ENCODE results near the gene TOM1L2.

The TOM1L2 gene

DNA sequence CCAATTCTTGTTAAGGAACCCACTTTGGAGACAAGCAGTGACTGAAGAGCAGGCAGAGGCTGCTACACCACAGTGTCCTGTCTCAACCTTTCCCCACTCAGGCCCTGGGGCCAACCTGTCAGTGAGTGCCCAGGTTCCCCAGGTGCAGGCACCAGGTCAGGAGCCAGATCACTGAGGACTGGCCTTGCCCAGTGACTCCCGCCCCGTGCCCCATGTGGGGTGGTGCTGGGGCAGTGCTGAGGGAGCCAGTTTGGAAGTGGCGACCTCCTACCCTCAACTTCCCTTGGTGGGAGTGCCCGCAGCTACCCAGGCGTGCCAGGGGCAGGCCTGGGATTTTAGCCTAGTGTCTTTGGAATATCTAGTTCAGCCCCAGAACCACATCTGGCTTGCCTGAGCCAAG, 164.8 kb downstream of the TOM1L2 start:
- DNase-seq (ENCODE audit: low read depth in 3 of 3): no peak

DNA sequence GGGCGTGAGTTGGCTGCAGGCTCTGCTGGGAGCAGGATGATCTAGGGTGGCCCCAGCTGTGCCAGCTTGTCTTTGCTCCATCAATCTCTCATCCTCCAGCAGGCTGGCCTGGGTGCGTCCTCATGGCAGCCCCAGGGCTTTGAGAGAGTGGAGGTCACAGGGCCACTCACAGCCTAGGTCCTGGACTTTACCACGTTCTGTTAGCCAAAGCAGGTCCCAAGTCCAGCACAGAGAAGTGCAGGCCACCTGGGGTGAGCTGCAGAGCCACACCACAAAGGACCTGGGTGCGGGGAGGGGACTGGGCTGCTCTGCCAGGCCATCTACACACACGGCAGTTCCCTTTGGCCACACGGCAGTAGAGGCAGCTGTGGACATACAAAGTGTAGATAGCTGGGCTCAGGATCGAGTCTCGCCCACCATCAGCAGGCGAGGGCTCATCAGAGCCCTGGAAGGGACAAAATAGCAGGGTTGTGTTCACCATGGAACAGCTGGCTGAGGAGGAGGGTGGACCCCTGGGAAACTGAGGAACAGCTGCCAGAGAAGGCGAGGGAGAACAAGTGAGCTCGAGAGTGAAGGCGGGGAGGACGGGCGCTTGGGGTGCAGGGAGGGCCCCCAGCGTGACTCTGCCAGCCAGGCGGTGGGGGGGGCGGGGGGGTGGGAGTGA, 165.5 kb downstream of the TOM1L2 start:
- no peak for DNase-seq (ENCODE audit: low read depth in 3 of 3)

DNA sequence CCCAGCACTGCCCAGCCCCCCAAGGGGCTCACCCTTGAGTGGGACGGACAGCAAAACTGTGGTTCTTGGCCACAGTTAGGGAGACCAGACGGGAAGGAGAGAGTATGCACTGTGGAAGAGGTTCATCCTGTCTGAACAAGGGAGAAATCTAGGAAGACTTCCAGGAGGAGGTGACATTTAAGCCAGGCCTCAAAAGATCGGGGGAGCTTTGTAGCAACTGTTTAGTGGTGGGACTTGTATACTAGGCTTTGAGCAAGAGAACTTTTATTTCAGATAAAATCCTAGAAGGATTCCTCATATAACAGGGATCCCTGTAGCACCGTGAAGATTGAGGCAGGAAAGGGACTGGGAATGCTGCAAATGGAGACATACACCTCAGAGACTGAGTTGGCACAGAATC, 166.2 kb downstream of the TOM1L2 start:
- no peak for DNase-seq (ENCODE audit: low read depth in 3 of 3)

DNA sequence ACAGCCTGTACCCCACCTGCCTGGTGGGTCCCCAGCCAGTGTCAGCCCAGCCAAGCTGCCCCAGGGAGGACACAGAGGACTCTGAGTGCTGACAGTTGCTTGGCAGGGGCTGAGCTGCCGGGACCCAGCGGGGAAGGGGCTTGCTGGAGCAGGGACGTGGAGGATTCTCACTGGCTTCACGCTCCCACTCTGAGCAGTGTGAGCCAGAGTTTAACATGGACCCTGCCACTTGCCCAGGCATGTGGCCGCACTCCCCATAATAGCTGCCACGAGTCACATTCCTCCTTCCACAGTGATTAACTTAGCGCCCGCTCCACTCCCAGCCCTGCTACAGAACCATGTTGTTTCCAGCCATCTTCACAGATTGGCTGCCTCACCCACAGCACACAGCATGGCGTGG, 166.6 kb downstream of the TOM1L2 start:
- DNase-seq (ENCODE audit: low read depth in 3 of 3): no peak

DNA sequence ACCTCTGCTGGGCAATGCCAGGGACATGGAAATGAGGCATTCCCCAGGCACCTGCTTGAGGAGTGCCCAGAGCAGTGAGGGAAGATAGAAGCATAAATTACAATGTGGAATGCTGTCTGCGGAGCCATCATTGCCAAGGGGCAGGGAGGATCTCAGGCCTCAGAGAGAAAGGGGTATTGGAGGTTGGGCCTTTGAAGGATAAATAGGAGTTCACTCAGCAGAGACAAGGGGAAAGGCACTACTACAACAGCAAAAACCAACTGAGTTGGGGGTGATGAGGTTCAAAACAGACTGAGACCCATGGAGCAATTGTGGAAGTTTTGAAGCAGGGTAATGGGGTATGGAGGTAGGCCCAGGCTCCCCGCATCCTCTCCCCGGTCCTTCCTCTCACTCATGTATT, 168.2 kb downstream of the TOM1L2 start:
- no peak for DNase-seq (ENCODE audit: low read depth in 3 of 3)

DNA sequence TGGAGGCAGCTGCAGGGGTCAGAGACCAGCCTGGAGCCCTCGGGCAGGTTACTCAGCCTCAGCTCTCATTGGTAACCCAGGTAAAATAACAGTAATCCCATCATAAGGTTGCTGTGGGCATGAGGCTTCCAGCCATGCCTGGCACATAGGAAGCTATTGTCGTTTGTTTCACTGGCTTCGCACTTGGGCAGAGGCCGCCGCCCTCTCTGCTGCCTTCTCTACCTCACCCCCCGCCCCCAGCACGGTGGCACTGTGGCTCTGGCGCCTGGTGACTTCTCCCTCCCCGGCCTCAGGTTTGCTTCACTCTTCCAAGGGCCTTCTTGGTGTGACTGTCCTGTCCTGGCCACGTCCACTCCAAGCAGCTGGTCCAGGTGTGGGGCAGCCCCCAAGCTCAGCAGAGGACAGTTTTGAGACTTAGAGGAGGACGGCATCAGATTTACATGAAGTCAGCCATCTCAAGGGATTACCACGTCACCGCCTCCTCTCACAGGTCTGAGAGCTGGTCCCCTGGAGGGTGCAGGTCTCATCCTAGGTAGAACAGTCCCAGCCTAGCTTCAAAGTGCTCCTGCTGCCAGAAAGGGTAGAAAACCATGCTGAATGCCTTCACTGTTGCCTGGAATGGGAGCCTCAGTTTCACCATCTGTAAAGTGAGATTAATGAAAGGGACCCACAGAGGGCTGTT, 170.3 kb downstream of the TOM1L2 start:
- DNase-seq (ENCODE audit: low read depth in 3 of 3): no peak

DNA sequence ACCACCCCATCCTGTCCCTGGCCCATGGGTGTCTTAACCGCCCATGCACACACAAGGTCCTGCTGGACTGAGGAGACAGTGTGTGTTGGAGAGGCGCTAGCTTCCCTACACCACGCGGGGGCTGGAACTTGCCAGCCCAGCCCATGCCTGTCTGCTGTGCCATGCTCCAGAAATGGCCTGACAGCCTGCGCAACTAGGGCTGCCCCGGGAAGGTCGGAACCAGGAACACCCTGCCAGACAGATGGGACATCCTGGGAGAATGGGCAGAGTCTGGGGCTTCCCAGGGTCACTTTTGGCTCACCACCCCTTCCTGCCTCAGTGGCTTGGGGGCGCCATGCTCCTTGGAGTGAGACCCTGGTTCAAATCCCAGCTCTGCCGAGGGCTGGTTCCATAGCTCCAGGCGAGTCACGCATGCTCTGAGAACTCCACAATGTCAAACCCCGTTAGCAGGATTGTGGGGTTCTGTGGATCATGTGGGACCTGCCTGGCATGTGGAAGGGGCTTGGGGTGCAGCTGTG, 171.6 kb downstream of the TOM1L2 start:
- no peak for DNase-seq (ENCODE audit: low read depth in 3 of 3)

DNA sequence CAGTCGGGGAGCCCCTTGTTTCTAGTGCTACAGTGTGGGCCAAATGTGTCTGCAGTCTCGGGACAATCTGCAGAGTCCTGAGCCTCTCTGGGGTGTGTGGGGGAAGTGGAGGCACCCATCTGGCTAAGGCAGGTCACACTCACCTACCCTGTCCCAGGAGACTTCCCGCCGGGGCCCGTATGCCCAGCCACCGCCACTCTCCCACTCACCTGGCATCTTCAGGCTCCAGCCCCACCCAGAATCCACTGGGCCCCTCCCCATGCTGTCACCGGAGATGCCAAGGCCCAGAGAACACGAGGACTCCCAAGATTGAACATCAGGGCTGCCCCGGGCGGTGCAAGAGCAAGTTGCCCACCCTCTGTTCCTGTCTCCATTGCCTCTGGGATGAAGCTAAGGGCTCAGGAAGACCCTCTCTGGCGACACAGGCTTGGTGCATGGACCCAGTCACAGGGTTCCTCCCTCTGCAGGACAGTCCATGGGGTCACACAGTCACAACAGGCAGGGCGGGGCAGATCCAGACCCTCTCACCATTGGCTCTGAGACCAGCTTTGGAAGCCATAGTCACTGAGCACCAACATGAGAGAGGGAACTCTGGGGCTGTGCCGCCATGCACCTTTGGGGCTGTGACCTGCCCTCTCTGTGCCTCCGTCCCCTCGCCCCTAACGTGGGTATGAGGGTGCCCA, 173.5 kb downstream of the TOM1L2 start:
- no peak for DNase-seq (ENCODE audit: low read depth in 3 of 3)

DNA sequence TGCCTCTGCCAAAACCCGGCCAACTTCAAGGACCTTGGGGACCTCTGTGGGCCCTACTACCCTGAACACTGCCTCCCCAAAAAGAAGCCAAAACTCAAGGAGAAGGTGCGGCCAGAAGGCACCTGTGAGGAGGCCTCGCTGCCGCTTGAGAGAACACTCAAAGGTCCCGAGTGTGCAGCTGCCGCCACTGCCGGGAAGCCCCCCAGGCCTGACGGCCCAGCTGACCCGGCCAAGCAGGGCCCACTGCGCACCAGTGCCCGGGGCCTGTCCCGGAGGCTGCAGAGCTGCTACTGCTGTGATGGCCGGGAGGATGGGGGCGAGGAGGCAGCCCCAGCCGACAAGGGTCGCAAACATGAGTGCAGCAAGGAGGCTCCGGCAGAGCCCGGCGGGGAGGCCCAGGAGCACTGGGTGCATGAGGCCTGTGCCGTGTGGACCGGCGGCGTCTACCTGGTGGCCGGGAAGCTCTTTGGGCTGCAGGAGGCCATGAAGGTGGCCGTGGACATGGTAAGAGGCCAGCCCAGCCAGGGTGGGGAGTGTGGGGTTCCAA, 174.1 kb downstream of the TOM1L2 start:
- DNase-seq (ENCODE audit: low read depth in 3 of 3): no peak

DNA sequence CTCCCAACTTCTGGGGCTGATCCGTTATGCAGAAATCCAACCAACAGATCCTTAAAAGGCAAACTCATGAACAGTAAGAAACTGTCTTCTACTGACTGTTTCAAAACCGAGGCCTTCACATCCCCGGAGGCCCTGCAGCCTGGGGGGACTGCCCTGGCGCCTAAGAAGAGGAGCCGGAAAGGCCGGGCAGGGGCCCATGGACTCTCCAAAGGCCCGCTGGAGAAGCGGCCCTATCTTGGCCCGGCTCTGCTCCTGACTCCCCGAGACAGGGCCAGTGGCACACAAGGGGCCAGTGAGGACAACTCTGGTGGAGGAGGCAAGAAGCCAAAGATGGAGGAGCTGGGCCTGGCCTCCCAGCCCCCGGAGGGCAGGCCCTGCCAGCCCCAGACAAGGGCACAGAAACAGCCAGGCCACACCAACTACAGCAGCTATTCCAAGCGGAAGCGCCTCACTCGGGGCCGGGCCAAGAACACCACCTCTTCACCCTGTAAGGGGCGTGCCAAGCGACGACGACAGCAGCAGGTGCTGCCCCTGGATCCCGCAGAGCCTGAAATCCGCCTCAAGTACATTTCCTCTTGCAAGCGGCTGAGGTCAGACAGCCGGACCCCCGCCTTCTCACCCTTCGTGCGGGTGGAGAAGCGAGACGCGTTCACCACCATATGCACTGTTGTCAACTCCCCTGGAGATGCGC, 174.9 kb downstream of the TOM1L2 start:
- no peak for DNase-seq (ENCODE audit: low read depth in 3 of 3)

DNA sequence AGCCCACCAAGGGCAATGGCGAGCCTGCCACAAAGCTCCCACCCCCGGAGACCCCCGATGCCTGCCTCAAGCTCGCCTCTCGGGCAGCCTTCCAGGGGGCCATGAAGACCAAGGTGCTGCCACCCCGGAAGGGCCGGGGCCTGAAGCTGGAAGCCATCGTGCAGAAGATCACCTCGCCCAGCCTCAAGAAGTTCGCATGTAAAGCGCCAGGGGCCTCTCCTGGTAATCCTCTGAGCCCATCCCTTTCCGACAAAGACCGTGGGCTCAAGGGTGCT, 175.5 kb downstream of the TOM1L2 start:
- DNase-seq (ENCODE audit: low read depth in 3 of 3): no peak

DNA sequence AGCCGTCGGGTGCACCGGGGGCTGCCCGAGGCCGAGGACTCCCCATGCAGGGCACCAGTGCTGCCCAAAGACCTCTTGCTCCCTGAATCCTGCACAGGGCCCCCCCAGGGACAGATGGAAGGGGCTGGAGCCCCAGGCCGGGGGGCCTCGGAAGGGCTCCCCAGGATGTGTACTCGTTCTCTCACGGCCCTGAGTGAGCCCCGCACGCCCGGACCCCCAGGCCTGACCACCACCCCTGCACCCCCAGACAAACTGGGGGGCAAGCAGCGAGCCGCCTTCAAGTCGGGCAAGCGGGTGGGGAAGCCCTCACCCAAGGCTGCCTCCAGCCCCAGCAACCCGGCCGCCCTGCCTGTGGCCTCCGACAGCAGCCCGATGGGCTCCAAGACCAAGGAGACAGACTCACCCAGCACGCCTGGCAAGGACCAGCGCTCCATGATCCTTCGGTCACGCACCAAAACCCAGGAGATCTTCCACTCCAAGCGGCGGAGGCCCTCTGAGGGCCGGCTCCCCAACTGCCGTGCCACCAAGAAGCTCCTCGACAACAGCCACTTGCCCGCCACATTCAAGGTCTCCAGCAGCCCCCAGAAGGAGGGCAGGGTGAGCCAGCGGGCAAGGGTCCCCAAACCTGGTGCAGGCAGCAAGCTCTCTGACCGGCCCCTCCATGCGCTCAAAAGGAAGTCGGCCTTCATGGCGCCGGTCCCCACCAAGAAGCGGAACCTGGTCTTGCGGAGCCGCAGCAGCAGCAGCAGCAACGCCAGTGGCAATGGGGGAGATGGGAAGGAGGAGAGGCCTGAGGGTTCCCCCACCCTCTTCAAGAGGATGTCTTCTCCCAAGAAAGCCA, 176.0 kb downstream of the TOM1L2 start:
- DNase-seq (ENCODE audit: low read depth in 3 of 3): no peak

DNA sequence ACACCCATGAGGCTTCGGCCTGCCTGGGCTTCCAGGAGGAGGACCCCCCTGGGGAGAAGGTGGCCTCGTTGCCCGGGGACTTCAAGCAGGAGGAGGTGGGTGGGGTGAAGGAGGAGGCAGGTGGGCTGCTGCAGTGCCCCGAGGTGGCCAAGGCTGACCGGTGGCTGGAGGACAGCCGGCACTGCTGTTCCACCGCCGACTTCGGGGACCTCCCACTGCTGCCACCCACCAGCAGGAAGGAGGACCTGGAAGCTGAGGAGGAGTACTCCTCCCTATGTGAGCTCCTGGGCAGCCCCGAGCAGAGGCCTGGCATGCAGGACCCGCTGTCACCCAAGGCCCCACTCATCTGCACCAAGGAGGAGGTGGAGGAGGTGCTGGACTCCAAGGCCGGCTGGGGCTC, 176.9 kb downstream of the TOM1L2 start:
- DNase-seq (ENCODE audit: low read depth in 3 of 3): no peak

DNA sequence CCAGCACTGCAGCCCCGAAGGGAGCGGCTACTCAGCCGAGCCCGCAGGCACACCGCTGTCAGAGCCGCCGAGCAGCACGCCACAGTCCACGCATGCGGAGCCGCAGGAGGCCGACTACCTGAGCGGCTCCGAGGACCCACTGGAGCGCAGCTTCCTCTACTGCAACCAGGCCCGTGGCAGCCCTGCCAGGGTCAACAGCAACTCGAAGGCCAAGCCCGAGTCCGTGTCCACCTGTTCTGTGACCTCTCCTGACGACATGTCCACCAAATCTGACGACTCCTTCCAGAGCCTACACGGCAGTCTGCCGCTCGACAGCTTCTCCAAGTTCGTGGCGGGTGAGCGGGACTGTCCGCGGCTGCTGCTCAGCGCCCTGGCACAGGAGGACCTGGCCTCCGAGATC, 177.8 kb downstream of the TOM1L2 start:
- no peak for DNase-seq (ENCODE audit: low read depth in 3 of 3)
